Measurements from ENCODE around the gene AATK.
"Not testable (repeated sequence)": the region's sequence is repeated elsewhere in the genome, so short reads cannot be mapped to it uniquely, and the experiment has no call there.

Gene AATK

DNA sequence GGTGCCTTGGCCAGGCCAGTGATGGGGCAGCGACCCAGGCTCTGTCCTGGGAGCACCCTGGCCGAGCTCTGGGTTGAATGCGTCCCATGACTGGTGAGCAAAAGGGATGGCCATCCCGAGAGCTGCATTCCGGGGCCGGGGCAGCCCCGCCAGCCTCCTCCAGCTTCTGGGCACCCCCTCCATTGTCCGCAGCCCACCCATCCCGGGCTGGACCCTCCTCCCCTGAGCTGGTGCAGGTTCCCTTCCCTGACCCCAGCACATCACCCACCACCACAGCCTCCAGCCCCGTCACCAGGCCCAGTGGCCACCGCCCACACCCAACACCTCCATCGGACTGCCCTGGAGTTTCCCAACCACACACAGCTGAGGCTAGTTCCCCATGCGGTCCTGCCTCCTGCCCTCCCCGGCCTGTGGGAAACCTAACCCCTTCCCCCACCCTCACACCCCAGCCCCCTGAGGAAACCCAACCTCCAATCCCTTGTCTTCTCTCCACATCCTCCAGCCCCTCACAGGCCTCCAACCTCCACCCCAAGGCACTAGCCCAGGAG is 17.0 kb downstream of the AATK start:
- POLR2A ChIA-PET, result no interaction called here
- CTCF ChIA-PET, result no interaction called here
- no peak for DNase-seq (ENCODE audit: extremely low spot score)
- TF ChIP-seq ELF4 (IDR thresholded peaks at IDR 0.05) (no peak), NFRKB (IDR thresholded peaks at IDR 0.05) (no peak), L3MBTL2 (conservative IDR thresholded peaks at IDR 0.05) (no peak), BHLHE40 (IDR thresholded peaks at IDR 0.05; ENCODE audit: borderline replicate concordance) (no peak), SUZ12 (IDR thresholded peaks at IDR 0.05) (no peak), FOXM1 (IDR thresholded peaks at IDR 0.05; ENCODE audit: borderline replicate concordance) (no peak), FOXK2 (IDR thresholded peaks at IDR 0.05) (no peak), FOXA1 (IDR thresholded peaks at IDR 0.05) (no peak)

DNA sequence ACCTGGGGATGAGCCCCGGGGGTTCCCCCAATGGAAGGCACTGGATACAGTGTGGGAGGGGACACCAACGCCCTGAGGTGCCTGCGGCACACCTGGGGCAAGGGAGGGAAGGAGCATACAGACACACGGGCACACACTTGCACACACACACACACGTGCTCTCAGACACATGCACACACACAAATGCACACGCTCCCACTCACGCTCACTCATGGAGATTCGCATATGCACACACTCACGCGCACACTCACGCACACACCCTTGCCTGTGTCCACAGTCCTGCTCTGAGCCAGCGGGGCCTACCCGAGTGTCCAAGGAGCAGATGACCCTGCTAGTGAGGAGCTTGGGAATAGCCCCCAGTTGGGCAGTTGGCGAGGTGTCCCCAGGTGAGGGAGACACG is 17.4 kb downstream of the AATK start:
- CTCF ChIA-PET, result no interaction called here
- DNase-seq (ENCODE audit: extremely low spot score), result no peak
- TF ChIP-seq FOXM1 (IDR thresholded peaks at IDR 0.05; ENCODE audit: borderline replicate concordance) (no peak), ELF4 (IDR thresholded peaks at IDR 0.05) (no peak), L3MBTL2 (conservative IDR thresholded peaks at IDR 0.05) (no peak), ARNT (IDR thresholded peaks at IDR 0.05) (no peak), PKNOX1 (IDR thresholded peaks at IDR 0.05) (no peak), FOXA1 (IDR thresholded peaks at IDR 0.05) (no peak), TARDBP (IDR thresholded peaks at IDR 0.05) (no peak), FOXK2 (IDR thresholded peaks at IDR 0.05) (no peak), SUZ12 (IDR thresholded peaks at IDR 0.05) (no peak), BHLHE40 (IDR thresholded peaks at IDR 0.05; ENCODE audit: borderline replicate concordance) (no peak), ZNF384 (IDR thresholded peaks at IDR 0.05) (no peak), NFRKB (IDR thresholded peaks at IDR 0.05) (no peak)
- POLR2A ChIA-PET, result no interaction called here

GRCh38 chr17:81147701-81148100 is 18.3 kb downstream of the AATK start:
- ChIA-PET POLR2A (no interaction called here), CTCF (no interaction called here)
- no peak for DNase-seq (ENCODE audit: extremely low spot score)
- TF ChIP-seq FOXM1 (IDR thresholded peaks at IDR 0.05; ENCODE audit: borderline replicate concordance) (no peak), ZNF384 (IDR thresholded peaks at IDR 0.05) (no peak), SUZ12 (IDR thresholded peaks at IDR 0.05) (no peak), NFRKB (IDR thresholded peaks at IDR 0.05) (no peak), SP1 (IDR thresholded peaks at IDR 0.05) (no peak), CTBP1 (IDR thresholded peaks at IDR 0.05; ENCODE audit: borderline replicate concordance) (no peak), TARDBP (IDR thresholded peaks at IDR 0.05) (no peak), L3MBTL2 (conservative IDR thresholded peaks at IDR 0.05) (no peak), PKNOX1 (IDR thresholded peaks at IDR 0.05) (no peak), LEF1 (IDR thresholded peaks at IDR 0.05; ENCODE audit: borderline replicate concordance) (no peak), BHLHE40 (IDR thresholded peaks at IDR 0.05; ENCODE audit: borderline replicate concordance) (no peak), ARNT (IDR thresholded peaks at IDR 0.05) (no peak), FOXK2 (IDR thresholded peaks at IDR 0.05) (no peak), FOXA1 (IDR thresholded peaks at IDR 0.05) (no peak), ELF4 (IDR thresholded peaks at IDR 0.05) (no peak), HDGF (IDR thresholded peaks at IDR 0.05; ENCODE audit: borderline replicate concordance) (no peak)

- CTCF ChIA-PET, result interaction anchor here (0.6 kb wide), 1 partner anchor 205 kb away, joined by 3 read pairs; no protein-coding TSS in a partner anchor
- POLR2A ChIA-PET; DNase-seq (ENCODE audit: extremely low spot score): not testable (repeated sequence)
These were observed 19.8 kb downstream of the AATK start for GRCh38 chr17:81146208-81146607.

DNA sequence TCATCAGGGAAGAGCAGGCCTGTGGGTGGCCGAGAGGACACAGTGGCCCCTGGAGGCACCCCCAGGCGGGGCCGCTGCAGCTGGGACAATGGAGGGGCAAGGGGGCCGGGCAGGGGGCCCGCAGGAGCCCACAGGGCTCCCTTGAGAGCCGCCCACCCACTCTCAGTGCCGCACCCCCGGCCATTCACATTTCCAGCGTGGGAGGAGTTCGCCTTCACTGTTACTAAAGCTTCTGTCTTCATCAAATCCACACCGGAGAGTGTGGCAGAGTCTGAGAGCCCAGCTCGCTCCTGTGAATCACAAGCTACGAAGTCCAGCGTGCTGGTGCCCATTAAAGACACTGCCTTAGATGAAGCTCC is 21.6 kb downstream of the AATK start:
- TF ChIP-seq FOXK2 (IDR thresholded peaks at IDR 0.05) (no peak), BHLHE40 (IDR thresholded peaks at IDR 0.05; ENCODE audit: borderline replicate concordance) (no peak), FOXA1 (IDR thresholded peaks at IDR 0.05) (no peak), FOXM1 (IDR thresholded peaks at IDR 0.05; ENCODE audit: borderline replicate concordance) (no peak), HDGF (IDR thresholded peaks at IDR 0.05; ENCODE audit: borderline replicate concordance) (no peak), NFRKB (IDR thresholded peaks at IDR 0.05) (no peak), ZNF384 (IDR thresholded peaks at IDR 0.05) (no peak), SUZ12 (IDR thresholded peaks at IDR 0.05) (no peak), LEF1 (IDR thresholded peaks at IDR 0.05; ENCODE audit: borderline replicate concordance) (no peak), TARDBP (IDR thresholded peaks at IDR 0.05) (no peak), ELF4 (IDR thresholded peaks at IDR 0.05) (no peak), CTBP1 (IDR thresholded peaks at IDR 0.05; ENCODE audit: borderline replicate concordance) (no peak), ARNT (IDR thresholded peaks at IDR 0.05) (no peak), PKNOX1 (IDR thresholded peaks at IDR 0.05) (no peak), L3MBTL2 (conservative IDR thresholded peaks at IDR 0.05) (no peak), SP1 (IDR thresholded peaks at IDR 0.05) (no peak)
- ChIA-PET POLR2A (interaction anchor here (1.6 kb wide), 1 partner anchor 79 kb away, joined by 7 read pairs; the partner anchor contains the start of gene CEP131), CTCF (interaction anchor here (0.6 to 2.3 kb wide), 2 partner anchors 94 to 96 kb away, joined by 3 to 9 read pairs; partner anchors contain the start of genes NDUFAF8 and TEPSIN)
- DNase-seq (ENCODE audit: extremely low spot score), result no peak

- DNase-seq (ENCODE audit: extremely low spot score), result no peak
- POLR2A ChIA-PET, result interaction anchor here (1.5 to 1.6 kb wide), 2 partner anchors 79 to 95 kb away, joined by 6 to 7 read pairs; partner anchors contain the start of genes CEP131, NDUFAF8 and TEPSIN
- TF ChIP-seq PKNOX1 (IDR thresholded peaks at IDR 0.05) (no peak), HDGF (IDR thresholded peaks at IDR 0.05; ENCODE audit: borderline replicate concordance) (no peak), ZNF384 (IDR thresholded peaks at IDR 0.05) (no peak), TARDBP (IDR thresholded peaks at IDR 0.05) (no peak), SUZ12 (IDR thresholded peaks at IDR 0.05) (no peak), NFRKB (IDR thresholded peaks at IDR 0.05) (no peak), BHLHE40 (IDR thresholded peaks at IDR 0.05; ENCODE audit: borderline replicate concordance) (no peak), SP1 (IDR thresholded peaks at IDR 0.05) (no peak), LEF1 (IDR thresholded peaks at IDR 0.05; ENCODE audit: borderline replicate concordance) (no peak), CTBP1 (IDR thresholded peaks at IDR 0.05; ENCODE audit: borderline replicate concordance) (no peak), FOXK2 (IDR thresholded peaks at IDR 0.05) (no peak), FOXM1 (IDR thresholded peaks at IDR 0.05; ENCODE audit: borderline replicate concordance) (no peak), ELF4 (IDR thresholded peaks at IDR 0.05) (no peak)
- CTCF ChIA-PET, result interaction anchor here (1.4 to 2.3 kb wide), 4 partner anchors 49 to 97 kb away, joined by 4 to 9 read pairs (median 6); no protein-coding TSS in a partner anchor
These were observed 22.2 kb downstream of the AATK start for GRCh38 chr17:81143717-81144422.

Data from HEK293T (cell line).